Measurements from ENCODE around the gene GBGT1.

GRCh38 chr9:133116346-133117231 is 47.1 kb downstream of the GBGT1 start:
- no peak for TF ChIP-seq CTCF (IDR thresholded peaks at IDR 0.05)
- no peak for TF ChIP-seq POLR2AphosphoS5 (IDR thresholded peaks at IDR 0.05)
- no peak for TF ChIP-seq POLR2A (IDR thresholded peaks at IDR 0.05)
- TF ChIP-seq EP300 (IDR thresholded peaks at IDR 0.05), result no peak

All from stomach (tissue), 4 donors.